Sigmoid colon (tissue), 4 donors: ENCODE measurements around the gene TPGS1.

Source experiments
- CTCF ChIP-seq, 4 experiments: fragments of 450-650 bp in 3 of 4; fragments of 200-600 bp in 1 of 4; IDR thresholded peaks; one replicate each; pipeline ENCODE4 v1.5.1; 2016 to 2019; ENCODE audit warnings: antibody characterized with exemption in 4 of 4, mild to moderate bottlenecking in 3 of 4, moderate library complexity in 2 of 4
- POLR2A ChIP-seq, 2 donors: fragments of 450-650 bp; IDR thresholded peaks; one replicate each; pipeline ENCODE4 v1.6.1; 2016; ENCODE audit warnings: antibody characterized with exemption in 2 of 2, mild to moderate bottlenecking in 2 of 2, moderate library complexity in 2 of 2
- POLR2AphosphoS5 ChIP-seq, 4 donors: sonication (generic); formaldehyde crosslinking; IDR thresholded peaks; one replicate each; pipeline ENCODE4 v1.6.1; 2017; ENCODE audit warnings: antibody characterized with exemption in 4 of 4

- TF ChIP-seq CTCF (IDR thresholded peaks at IDR 0.05) (no peak), POLR2AphosphoS5 (IDR thresholded peaks at IDR 0.05) (no peak), POLR2A (IDR thresholded peaks at IDR 0.05) (no peak)
Measured at GRCh38 chr19:518598-519231, 11.4 kb downstream of the TPGS1 start.
